HepG2 (cell line): ENCODE results near the gene NEURL2. TPM values are rescaled to one million over a fixed set of nuclear protein-coding genes. Genes with fewer than 3 reads are reported as not detected.
A peak's percentile ranks its signal among the peaks of the same experiment; 100 is the strongest.

Source experiments
- CREM ChIP-seq, 2 experiments: sonication (generic) in 1 of 2; formaldehyde crosslinking in 1 of 2; IDR thresholded peaks; 2 replicates each; pipeline versions ENCODE4 v1.4.0 to v1.6.1; 2016 to 2020; ENCODE audit warnings: antibody characterized with exemption in 1 of 2, mild to moderate bottlenecking in 1 of 2, missing genetic modification reagents in 1 of 2
- DNMT1 ChIP-seq: sonication (generic); formaldehyde crosslinking; IDR thresholded peaks from 2 replicates; pipeline ENCODE4 v1.5.1; 2020; ENCODE audit warnings: mild to moderate bottlenecking, missing genetic modification reagents
- EZH2 ChIP-seq: conservative IDR thresholded peaks from 2 replicates; pipeline ENCODE4 v1.6.1; 2012; ENCODE audit warnings: mild to moderate bottlenecking, low read depth, low read length, moderate library complexity
- MZF1 ChIP-seq: sonication (generic); formaldehyde crosslinking; IDR thresholded peaks from 2 replicates; pipeline ENCODE4 v1.8.1; 2023; ENCODE audit warnings: mild to moderate bottlenecking, missing genetic modification reagents, borderline replicate concordance
- NFIC ChIP-seq: IDR thresholded peaks from 2 replicates; pipeline ENCODE4 v1.6.1; 2012; ENCODE audit warnings: mild to moderate bottlenecking, low read length, inconsistent platforms
- RBM22 ChIP-seq: fragments of 200-400 bp; formaldehyde crosslinking; optimal IDR thresholded peaks from 2 replicates; pipeline ENCODE3; 2017; ENCODE audit warnings: mild to moderate bottlenecking, low read length, moderate library complexity
- RNF2 ChIP-seq: fragments of 450-650 bp; conservative IDR thresholded peaks from 2 replicates; pipeline ENCODE4 v1.6.1; 2016; ENCODE audit warnings: low read depth
- ZNF235 ChIP-seq: sonication (generic); formaldehyde crosslinking; IDR thresholded peaks from 2 replicates; pipeline ENCODE4 v1.8.1; 2023; ENCODE audit warnings: mild to moderate bottlenecking, missing genetic modification reagents, borderline replicate concordance
- ZNF3 ChIP-seq: IDR thresholded peaks from 2 replicates; pipeline ENCODE4 v1.7.0; 2017; ENCODE audit warnings: inconsistent platforms
- ZNF572 ChIP-seq: sonication (generic); formaldehyde crosslinking; IDR thresholded peaks from 2 replicates; pipeline ENCODE4 v1.5.1; 2020; ENCODE audit warnings: mild to moderate bottlenecking, missing genetic modification reagents
- ZNF577 ChIP-seq: sonication (generic); formaldehyde crosslinking; IDR thresholded peaks from 2 replicates; pipeline ENCODE4 v1.4.0; 2020; ENCODE audit warnings: mild to moderate bottlenecking, low read depth, missing genetic modification reagents, borderline replicate concordance
- polyA plus RNA-seq, 8 experiments: library from polyadenylated mRNA; depleted of rRNA in 3 of 8; stranded (reverse) in 7 of 8; unstranded in 1 of 8; fragments of >200 nt; fragmentation: Illumina TruSeq in 4 of 8; extraction: Trizol in 4 of 8; gene quantifications; 2 replicates each; pipeline versions ENCODE4 v1.2.1 to v1.2.3, GENCODE V29; 2011 to 2016; ENCODE audit warnings: low read depth in 4 of 8, missing spikeins in 1 of 8, mixed read lengths in 1 of 8; ENCODE audit not compliant: insufficient read depth in 1 of 8
- total RNA-seq, 5 experiments: library from RNA; depleted of rRNA; stranded (reverse); fragments of >200 nt; fragmentation: Illumina TruSeq; extraction: Trizol; gene quantifications; 2 replicates each; pipeline ENCODE4 v1.2.3, GENCODE V29; 2016; ENCODE audit warnings: low read depth in 1 of 5
- TF ChIP-seq, protein P1 (sequence below), 2 experiments: fragments of 450-650 bp in 1 of 2; sonication (generic) in 1 of 2; formaldehyde crosslinking; IDR thresholded peaks; 2 replicates each; pipeline versions ENCODE4 v1.5.0 to v1.8.0; 2020 to 2022; ENCODE audit warnings: mild to moderate bottlenecking in 1 of 2, missing genetic modification reagents in 1 of 2
- TF ChIP-seq, protein P2 (sequence below): sonication (generic); formaldehyde crosslinking; IDR thresholded peaks from 2 replicates; pipeline ENCODE4 v1.4.0; 2020; ENCODE audit warnings: missing genetic modification reagents
- TF ChIP-seq, protein P3 (sequence below): sonication (generic); formaldehyde crosslinking; conservative IDR thresholded peaks from 2 replicates; pipeline ENCODE4 v1.4.0; 2020; ENCODE audit warnings: missing genetic modification reagents
- TF ChIP-seq, protein P4 (sequence below): sonication (generic); formaldehyde crosslinking; IDR thresholded peaks from 2 replicates; pipeline ENCODE4 v1.4.0; 2020; ENCODE audit warnings: missing genetic modification reagents, borderline replicate concordance
- TF ChIP-seq, protein P5 (sequence below): sonication (generic); formaldehyde crosslinking; IDR thresholded peaks from 2 replicates; pipeline ENCODE4 v1.8.0; 2022; ENCODE audit warnings: missing genetic modification reagents, low read depth, mild to moderate bottlenecking, borderline replicate concordance
- TF ChIP-seq, protein P6 (sequence below): sonication (generic); formaldehyde crosslinking; IDR thresholded peaks from 2 replicates; pipeline ENCODE4 v1.5.0; 2020; ENCODE audit warnings: missing genetic modification reagents, mild to moderate bottlenecking, borderline replicate concordance

NEURL2 gene
- total and polyA plus RNA-seq, 2 of the 13 experiments (the other 11 are each of a cell fraction or from before 2014, with no cell fraction given) = 7.2 to 9.7 TPM

DNA sequence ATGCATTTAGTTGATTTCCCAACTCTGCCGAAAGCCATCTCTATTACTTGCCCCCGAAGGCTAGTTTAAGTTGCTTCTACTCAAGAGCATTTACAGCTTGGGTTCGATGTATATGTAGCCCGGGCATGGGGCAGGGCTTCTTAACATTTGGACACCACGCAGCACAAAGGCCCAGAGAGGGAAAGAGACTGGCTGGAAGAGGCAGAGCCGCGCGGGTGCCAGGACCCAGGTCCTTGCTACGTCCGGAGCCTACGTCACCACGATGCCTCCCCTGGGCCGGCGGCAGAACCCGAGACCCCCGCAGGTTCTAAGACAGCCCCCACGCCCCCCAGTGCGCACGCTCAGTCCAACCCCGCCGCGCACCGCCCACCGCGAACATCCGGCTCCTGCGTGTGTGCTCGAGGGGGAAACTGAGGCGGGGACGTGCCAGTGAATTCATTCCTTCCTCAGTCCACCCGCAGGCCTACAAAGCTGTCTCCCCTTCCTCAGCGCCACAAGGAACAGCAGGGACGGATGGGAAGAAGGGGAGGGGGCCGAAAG lies 43.1 kb upstream of the NEURL2 start (continued):
- TF ChIP-seq ZNF572 (CRISPR knock-in tag) (peak; percentile 53; the same call in 1 of the 2 replicates), ZNF235 (CRISPR knock-in tag) (no peak; the same call in 1 of the 2 replicates), RBM22 (no peak), DNMT1 (CRISPR knock-in tag) (no peak), NFIC (no peak), RNF2 (no peak), EZH2 (no peak), MZF1 (CRISPR knock-in tag) (peak; percentile 18; the same call in 1 of the 2 replicates), CREM (IDR thresholded peaks at IDR 0.05) (peak; percentile 79), CREM (CRISPR knock-in tag; IDR thresholded peaks at IDR 0.05) (no peak), ZNF3 (CRISPR knock-in tag) (no peak), ZNF577 (CRISPR knock-in tag) (peak; percentile 83; the same call in 1 of the 2 replicates)
- TF ChIP-seq, protein P1, sequence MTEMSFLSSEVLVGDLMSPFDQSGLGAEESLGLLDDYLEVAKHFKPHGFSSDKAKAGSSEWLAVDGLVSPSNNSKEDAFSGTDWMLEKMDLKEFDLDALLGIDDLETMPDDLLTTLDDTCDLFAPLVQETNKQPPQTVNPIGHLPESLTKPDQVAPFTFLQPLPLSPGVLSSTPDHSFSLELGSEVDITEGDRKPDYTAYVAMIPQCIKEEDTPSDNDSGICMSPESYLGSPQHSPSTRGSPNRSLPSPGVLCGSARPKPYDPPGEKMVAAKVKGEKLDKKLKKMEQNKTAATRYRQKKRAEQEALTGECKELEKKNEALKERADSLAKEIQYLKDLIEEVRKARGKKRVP (CRISPR knock-in tag; IDR thresholded peaks at IDR 0.05) = no peak; a peak in 1 of 4 replicates
- TF ChIP-seq, protein P2, sequence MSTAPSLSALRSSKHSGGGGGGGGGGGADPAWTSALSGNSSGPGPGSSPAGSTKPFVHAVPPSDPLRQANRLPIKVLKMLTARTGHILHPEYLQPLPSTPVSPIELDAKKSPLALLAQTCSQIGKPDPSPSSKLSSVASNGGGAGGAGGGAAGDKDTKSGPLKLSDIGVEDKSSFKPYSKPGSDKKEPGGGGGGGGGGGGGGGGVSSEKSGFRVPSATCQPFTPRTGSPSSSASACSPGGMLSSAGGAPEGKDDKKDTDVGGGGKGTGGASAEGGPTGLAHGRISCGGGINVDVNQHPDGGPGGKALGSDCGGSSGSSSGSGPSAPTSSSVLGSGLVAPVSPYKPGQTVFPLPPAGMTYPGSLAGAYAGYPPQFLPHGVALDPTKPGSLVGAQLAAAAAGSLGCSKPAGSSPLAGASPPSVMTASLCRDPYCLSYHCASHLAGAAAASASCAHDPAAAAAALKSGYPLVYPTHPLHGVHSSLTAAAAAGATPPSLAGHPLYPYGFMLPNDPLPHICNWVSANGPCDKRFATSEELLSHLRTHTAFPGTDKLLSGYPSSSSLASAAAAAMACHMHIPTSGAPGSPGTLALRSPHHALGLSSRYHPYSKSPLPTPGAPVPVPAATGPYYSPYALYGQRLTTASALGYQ (CRISPR knock-in tag) = peak; percentile 86
- TF ChIP-seq, protein P3, sequence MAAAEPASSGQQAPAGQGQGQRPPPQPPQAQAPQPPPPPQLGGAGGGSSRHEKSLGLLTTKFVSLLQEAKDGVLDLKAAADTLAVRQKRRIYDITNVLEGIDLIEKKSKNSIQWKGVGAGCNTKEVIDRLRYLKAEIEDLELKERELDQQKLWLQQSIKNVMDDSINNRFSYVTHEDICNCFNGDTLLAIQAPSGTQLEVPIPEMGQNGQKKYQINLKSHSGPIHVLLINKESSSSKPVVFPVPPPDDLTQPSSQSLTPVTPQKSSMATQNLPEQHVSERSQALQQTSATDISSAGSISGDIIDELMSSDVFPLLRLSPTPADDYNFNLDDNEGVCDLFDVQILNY (CRISPR knock-in tag) = no peak
- TF ChIP-seq, protein P4, sequence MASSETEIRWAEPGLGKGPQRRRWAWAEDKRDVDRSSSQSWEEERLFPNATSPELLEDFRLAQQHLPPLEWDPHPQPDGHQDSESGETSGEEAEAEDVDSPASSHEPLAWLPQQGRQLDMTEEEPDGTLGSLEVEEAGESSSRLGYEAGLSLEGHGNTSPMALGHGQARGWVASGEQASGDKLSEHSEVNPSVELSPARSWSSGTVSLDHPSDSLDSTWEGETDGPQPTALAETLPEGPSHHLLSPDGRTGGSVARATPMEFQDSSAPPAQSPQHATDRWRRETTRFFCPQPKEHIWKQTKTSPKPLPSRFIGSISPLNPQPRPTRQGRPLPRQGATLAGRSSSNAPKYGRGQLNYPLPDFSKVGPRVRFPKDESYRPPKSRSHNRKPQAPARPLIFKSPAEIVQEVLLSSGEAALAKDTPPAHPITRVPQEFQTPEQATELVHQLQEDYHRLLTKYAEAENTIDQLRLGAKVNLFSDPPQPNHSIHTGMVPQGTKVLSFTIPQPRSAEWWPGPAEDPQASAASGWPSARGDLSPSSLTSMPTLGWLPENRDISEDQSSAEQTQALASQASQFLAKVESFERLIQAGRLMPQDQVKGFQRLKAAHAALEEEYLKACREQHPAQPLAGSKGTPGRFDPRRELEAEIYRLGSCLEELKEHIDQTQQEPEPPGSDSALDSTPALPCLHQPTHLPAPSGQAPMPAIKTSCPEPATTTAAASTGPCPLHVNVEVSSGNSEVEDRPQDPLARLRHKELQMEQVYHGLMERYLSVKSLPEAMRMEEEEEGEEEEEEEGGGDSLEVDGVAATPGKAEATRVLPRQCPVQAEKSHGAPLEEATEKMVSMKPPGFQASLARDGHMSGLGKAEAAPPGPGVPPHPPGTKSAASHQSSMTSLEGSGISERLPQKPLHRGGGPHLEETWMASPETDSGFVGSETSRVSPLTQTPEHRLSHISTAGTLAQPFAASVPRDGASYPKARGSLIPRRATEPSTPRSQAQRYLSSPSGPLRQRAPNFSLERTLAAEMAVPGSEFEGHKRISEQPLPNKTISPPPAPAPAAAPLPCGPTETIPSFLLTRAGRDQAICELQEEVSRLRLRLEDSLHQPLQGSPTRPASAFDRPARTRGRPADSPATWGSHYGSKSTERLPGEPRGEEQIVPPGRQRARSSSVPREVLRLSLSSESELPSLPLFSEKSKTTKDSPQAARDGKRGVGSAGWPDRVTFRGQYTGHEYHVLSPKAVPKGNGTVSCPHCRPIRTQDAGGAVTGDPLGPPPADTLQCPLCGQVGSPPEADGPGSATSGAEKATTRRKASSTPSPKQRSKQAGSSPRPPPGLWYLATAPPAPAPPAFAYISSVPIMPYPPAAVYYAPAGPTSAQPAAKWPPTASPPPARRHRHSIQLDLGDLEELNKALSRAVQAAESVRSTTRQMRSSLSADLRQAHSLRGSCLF (CRISPR knock-in tag) = no peak
- TF ChIP-seq, protein P5, sequence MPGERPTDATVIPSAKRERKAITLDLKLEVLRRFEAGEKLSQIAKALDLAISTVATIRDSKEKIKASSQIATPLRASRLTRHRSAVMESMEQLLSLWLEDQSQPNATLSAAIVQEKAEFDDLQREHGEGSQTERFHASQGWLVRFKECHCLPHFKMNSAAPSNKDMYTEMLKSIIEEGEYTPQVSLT = no peak
- TF ChIP-seq, protein P6, sequence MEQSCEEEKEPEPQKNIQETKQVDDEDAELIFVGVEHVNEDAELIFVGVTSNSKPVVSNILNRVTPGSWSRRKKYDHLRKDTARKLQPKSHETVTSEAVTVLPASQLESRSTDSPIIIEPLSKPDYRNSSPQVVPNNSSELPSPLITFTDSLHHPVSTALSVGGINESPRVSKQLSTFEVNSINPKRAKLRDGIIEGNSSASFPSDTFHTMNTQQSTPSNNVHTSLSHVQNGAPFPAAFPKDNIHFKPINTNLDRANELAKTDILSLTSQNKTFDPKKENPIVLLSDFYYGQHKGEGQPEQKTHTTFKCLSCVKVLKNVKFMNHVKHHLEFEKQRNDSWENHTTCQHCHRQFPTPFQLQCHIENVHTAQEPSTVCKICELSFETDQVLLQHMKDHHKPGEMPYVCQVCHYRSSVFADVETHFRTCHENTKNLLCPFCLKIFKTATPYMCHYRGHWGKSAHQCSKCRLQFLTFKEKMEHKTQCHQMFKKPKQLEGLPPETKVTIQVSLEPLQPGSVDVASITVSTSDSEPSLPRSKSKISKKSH (CRISPR knock-in tag) = no peak
